ENCODE measurements around the gene ADAM10. TPM values are rescaled to one million over a fixed set of nuclear protein-coding genes. Genes with fewer than 3 reads are reported as not detected.

Gene ADAM10
- total RNA-seq, 1 experiment from 2014 or later, result 159 TPM

- Histone ChIP-seq H2AK5ac (ENCODE audit: insufficient read length, low read length) (no peak overlapping the region), H4K20me1 (ENCODE audit: control insufficient read depth, insufficient read depth, insufficient read length) (no peaks in the 10 kb centered on the region), H3K4me2 (ENCODE audit: insufficient read depth, insufficient read length, low read length) (no peak overlapping the region), H3K27me3 (ENCODE audit: insufficient read depth, low read length) (no peaks in the 10 kb centered on the region), H3K9me3 (ENCODE audit: control insufficient read depth, low read depth, low read length) (no peaks in the 10 kb centered on the region), H3T11ph (ENCODE audit: low read length) (no peak overlapping the region), H3K18ac (ENCODE audit: insufficient read length, low read depth, low read length) (no peak overlapping the region), H3K9ac (ENCODE audit: extremely low read depth, insufficient read length, low read length) (no peak overlapping the region), H2BK12ac (ENCODE audit: insufficient read length, low read depth, low read length) (no peak overlapping the region), H4K8ac (replicated peaks; ENCODE audit: insufficient read length, low read depth, low read length) (no peak overlapping the region), H2BK20ac (ENCODE audit: low read depth, low read length, poor library complexity, severe bottlenecking) (no peak overlapping the region), H3K27ac (ENCODE audit: insufficient read length, low read depth, low read length) (no peak overlapping the region), H3K79me1 (ENCODE audit: insufficient read depth, low read depth, low read length, poor library complexity, severe bottlenecking) (no peaks in the 10 kb centered on the region), H4K91ac (ENCODE audit: insufficient read length, low read depth, low read length) (no peak overlapping the region), H2BK120ac (ENCODE audit: low read depth, low read length, poor library complexity, severe bottlenecking) (no peak overlapping the region), H3K23ac (ENCODE audit: insufficient read length, low read depth, low read length) (no peak overlapping the region), H2BK5ac (ENCODE audit: insufficient read length, low read length) (no peak overlapping the region), H3K79me2 (ENCODE audit: insufficient read depth, low read length) (no peaks in the 10 kb centered on the region), H4K5ac (ENCODE audit: insufficient read length, low read depth, low read length) (no peak overlapping the region), H3K23me2 (ENCODE audit: insufficient read length, low read depth, low read length, poor library complexity, severe bottlenecking) (no peaks in the 10 kb centered on the region), H3K14ac (ENCODE audit: insufficient read depth, low read length) (no peak overlapping the region; the same call in 1 of the 2 replicates), H2AFZ (ENCODE audit: low read length) (no peak overlapping the region), H3K4ac (ENCODE audit: low read depth, low read length) (no peak overlapping the region), H3K4me1 (ENCODE audit: insufficient read depth, low read length) (no peaks in the 10 kb centered on the region), H2BK15ac (ENCODE audit: low read depth, low read length) (no peak overlapping the region), H3K56ac (ENCODE audit: insufficient read length, low read depth, low read length) (no peak overlapping the region)
- DNase-seq, result no peak
- Mint-ChIP-seq H3K27me3 (ENCODE audit: low read depth) (no peaks in the 10 kb centered on the region; the same call in 1 of the 2 replicates), H3K27ac (no peak overlapping the region), H3K36me3 (ENCODE audit: insufficient read depth in 1 of 3, low read depth in 3 of 3) (no peaks in the 10 kb centered on the region), H3K4me3 (no peak overlapping the region), H3K4me1 (peaks cover 3 to 8% of the 10 kb centered on the region in 2 experiments; a peak in 3 of 4 replicates), H3K9me3 (no peaks in the 10 kb centered on the region)
- WGBS (ENCODE audit: extremely low coverage, insufficient read length, low lambda C conversion rate), result no CpG with 5 or more reads among the region's 22 CpGs
- TF ChIP-seq CTCF (conservative IDR thresholded peaks at IDR 0.05), result no peak
Measured at GRCh38 chr15:58541410-58542087, 208.0 kb downstream of the ADAM10 start.

All from H9 (cell line).